CD14-positive monocyte (primary cell): ENCODE results near the gene SSPN. TPM values are rescaled to one million over a fixed set of nuclear protein-coding genes. Genes with fewer than 3 reads are reported as not detected.

Experiments
- DNase-seq, 3 donors: peaks; one replicate each; pipeline ENCODE4 v3.0.0-alpha.2; 2011 to 2022
- H2AFZ ChIP-seq: 2 replicates; pipeline ENCODE4 v1.6.0; 2012; ENCODE audit warnings: mild to moderate bottlenecking, low read depth, low read length, inconsistent platforms; ENCODE audit not compliant: insufficient read depth, poor library complexity, severe bottlenecking
- H3K27ac ChIP-seq, 2 donors: 1 replicate in 1 of 2; 2 replicates in 1 of 2; pipeline ENCODE4 v1.5.1; 2012 to 2013; ENCODE audit warnings: low read length in 2 of 2, control low read depth in 1 of 2, inconsistent platforms in 1 of 2, low read depth in 1 of 2, mild to moderate bottlenecking in 1 of 2
- H3K27me3 ChIP-seq, 2 donors: one replicate each; pipeline versions ENCODE4 v1.6.0 to v1.6.1; 2011 to 2013; ENCODE audit warnings: low read length in 2 of 2; ENCODE audit not compliant: control insufficient read depth in 2 of 2, insufficient read depth in 2 of 2
- H3K36me3 ChIP-seq, 2 donors: replicated peaks in 1 of 2; 1 replicate in 1 of 2; 2 replicates in 1 of 2; pipeline versions ENCODE4 v1.5.1 to v1.6.1; 2012 to 2013; ENCODE audit warnings: low read length in 2 of 2, control low read depth in 1 of 2, inconsistent platforms in 1 of 2, mild to moderate bottlenecking in 1 of 2; ENCODE audit not compliant: insufficient read depth in 2 of 2, control insufficient read depth in 1 of 2
- H3K4me1 ChIP-seq, 2 donors: 1 replicate in 1 of 2; 2 replicates in 1 of 2; pipeline versions ENCODE4 v1.5.1 to v1.6.1; 2012 to 2013; ENCODE audit warnings: low read length in 2 of 2, control low read depth in 1 of 2, inconsistent platforms in 1 of 2, mild to moderate bottlenecking in 1 of 2, moderate library complexity in 1 of 2; ENCODE audit not compliant: insufficient read depth in 2 of 2, control insufficient read depth in 1 of 2
- H3K4me2 ChIP-seq: replicated peaks from 2 replicates; pipeline ENCODE3; 2012; ENCODE audit warnings: low read length, moderate library complexity, mild to moderate bottlenecking; ENCODE audit not compliant: poor library complexity, severe bottlenecking; ENCODE audit errors: extremely low read depth
- H3K4me3 ChIP-seq, 3 experiments: fragments of 200-600 bp in 1 of 3; sonication (generic) in 1 of 3; replicated peaks in 1 of 3; 1 replicate in 2 of 3; 2 replicates in 1 of 3; pipeline ENCODE4 v1.5.1; 2011 to 2013; ENCODE audit warnings: low read length in 3 of 3, mild to moderate bottlenecking in 3 of 3, control low read depth in 2 of 3, low read depth in 2 of 3, inconsistent platforms in 1 of 3, moderate library complexity in 1 of 3
- H3K79me2 ChIP-seq: 2 replicates; pipeline ENCODE4 v1.6.0; 2012; ENCODE audit warnings: mild to moderate bottlenecking, control low read depth, inconsistent platforms, low read length, moderate library complexity; ENCODE audit not compliant: insufficient read depth
- H3K9ac ChIP-seq: 2 replicates; pipeline ENCODE4 v1.6.0; 2017; ENCODE audit warnings: low read length, mild to moderate bottlenecking; ENCODE audit not compliant: insufficient read depth, poor library complexity, severe bottlenecking
- H3K9me3 ChIP-seq, 2 donors: replicated peaks in 1 of 2; 1 replicate in 1 of 2; 2 replicates in 1 of 2; pipeline versions ENCODE4 v1.5.1 to v1.6.1; 2012 to 2013; ENCODE audit warnings: low read length in 2 of 2, control low read depth in 1 of 2; ENCODE audit not compliant: control insufficient read depth in 1 of 2, insufficient read depth in 1 of 2
- H4K20me1 ChIP-seq: 2 replicates; pipeline ENCODE4 v1.6.0; 2012; ENCODE audit warnings: mild to moderate bottlenecking, low read length, control low read depth, moderate library complexity; ENCODE audit not compliant: insufficient read depth
- H3K27ac Mint-ChIP-seq, 7 donors: one replicate each; pipeline ENCODE4 v1.8.0; 2020; ENCODE audit warnings: mild to moderate bottlenecking in 7 of 7, mixed read lengths in 7 of 7, moderate library complexity in 6 of 7, inconsistent platforms in 2 of 7
- H3K27me3 Mint-ChIP-seq, 3 donors: one replicate each; pipeline ENCODE4 v1.8.0; 2021 to 2022; ENCODE audit warnings: low read depth in 3 of 3, mild to moderate bottlenecking in 3 of 3, mixed read lengths in 3 of 3, moderate library complexity in 3 of 3, inconsistent platforms in 1 of 3
- H3K36me3 Mint-ChIP-seq, 2 donors: one replicate each; pipeline ENCODE4 v1.8.0; 2020; ENCODE audit warnings: mixed read lengths in 2 of 2, inconsistent platforms in 1 of 2, mild to moderate bottlenecking in 1 of 2
- H3K4me1 Mint-ChIP-seq: one replicate; pipeline ENCODE4 v1.8.0; 2020; ENCODE audit warnings: mild to moderate bottlenecking, mixed read lengths
- H3K4me3 Mint-ChIP-seq, 2 donors: one replicate each; pipeline ENCODE4 v1.8.0; 2020; ENCODE audit warnings: mild to moderate bottlenecking in 2 of 2, mixed read lengths in 2 of 2, moderate library complexity in 1 of 2
- H3K9me3 Mint-ChIP-seq, 7 donors: one replicate each; pipeline ENCODE4 v1.8.0; 2020 to 2022; ENCODE audit warnings: mixed read lengths in 7 of 7, mild to moderate bottlenecking in 6 of 7, moderate library complexity in 6 of 7, inconsistent platforms in 2 of 7
- CTCF ChIP-seq: fragments of 200-600 bp; IDR thresholded peaks from one replicate; pipeline ENCODE4 v1.8.0; 2022; ENCODE audit warnings: antibody characterized with exemption, mild to moderate bottlenecking
- WGBS: methylation state at CpG from one replicate; pipeline ENCODE4 v1.1.5; 2013; ENCODE audit warnings: missing lambda C conversion rate; ENCODE audit not compliant: insufficient coverage; 5-methylcytosine and 5-hydroxymethylcytosine counted together
- intact Hi-C, 2 donors: fragments of 100-400 bp; cut with micrococcal nuclease; formaldehyde crosslinking; loops; one replicate each; pipeline versions ENCODE4 v1.15.0 to v1.15.1; 2023
- polyA plus RNA-seq, 3 donors: library from polyadenylated mRNA; depleted of rRNA in 1 of 3; unstranded in 2 of 3; stranded (reverse) in 1 of 3; fragments of 300-500 nt in 2 of 3; fragments of >200 nt in 1 of 3; fragmentation: Illumina TruSeq in 2 of 3; gene quantifications; 1 replicate in 2 of 3; 2 replicates in 1 of 3; pipeline ENCODE4 v1.2.3, GENCODE V29; 2012 to 2021

The SSPN gene
- polyA plus RNA-seq, 3 donors = 0.15 TPM; not detected in 2

- H3K4me1 ChIP-seq = no peaks in the 10 kb centered on the region
- H3K9me3 Mint-ChIP-seq = no peaks in the 10 kb centered on the region
- no peak overlapping the region for H3K27ac ChIP-seq
- no CpG with 5 or more reads among the region's 4 CpGs for WGBS
- no peaks in the 10 kb centered on the region for H3K36me3 ChIP-seq
- no peaks in the 10 kb centered on the region for H3K27me3 ChIP-seq
- H3K27me3 Mint-ChIP-seq = peaks cover 0 to 6% (median 1%) of the 10 kb centered on the region in 3 donors
- H3K36me3 Mint-ChIP-seq = no peaks in the 10 kb centered on the region
- DNase-seq = no peak
- H2AFZ ChIP-seq = no peak overlapping the region
- intact Hi-C loops = no loop called here
- H3K9ac ChIP-seq = no peak overlapping the region
- H3K79me2 ChIP-seq = no peaks in the 10 kb centered on the region
- no peaks in the 10 kb centered on the region for H3K4me1 Mint-ChIP-seq
- no peak overlapping the region for H3K27ac Mint-ChIP-seq
- H4K20me1 ChIP-seq = no peaks in the 10 kb centered on the region
- H3K9me3 ChIP-seq = no peaks in the 10 kb centered on the region
- H3K4me2 ChIP-seq = no peak overlapping the region
- no peak overlapping the region for H3K4me3 ChIP-seq
- H3K4me3 Mint-ChIP-seq = no peak overlapping the region
- TF ChIP-seq CTCF = no peak
These were observed 23.4 kb upstream of the SSPN start for GRCh38 chr12:26172013-26172412.

- no peaks in the 10 kb centered on the region for H3K9me3 Mint-ChIP-seq
These were observed 22.8 kb upstream of the SSPN start for GRCh38 chr12:26172539-26172938.

More at GRCh38 chr12:26172539-26172938, 22.8 kb upstream of the SSPN start:
- no peaks in the 10 kb centered on the region for H3K4me1 ChIP-seq
- H3K27me3 ChIP-seq = no peaks in the 10 kb centered on the region
- no peak overlapping the region for H3K4me3 ChIP-seq
- no peak overlapping the region for H3K27ac Mint-ChIP-seq
- no peaks in the 10 kb centered on the region for H3K36me3 Mint-ChIP-seq
- no peak overlapping the region for H3K4me2 ChIP-seq
- WGBS = 94% methylated on average over 4 of the region's 7 CpGs
- no peak for DNase-seq
- no peaks in the 10 kb centered on the region for H3K36me3 ChIP-seq
- H3K27me3 Mint-ChIP-seq = peaks cover 0 to 6% (median under 1%) of the 10 kb centered on the region in 3 donors
- H3K9me3 ChIP-seq = no peaks in the 10 kb centered on the region
- H3K27ac ChIP-seq = no peak overlapping the region
- intact Hi-C loops = no loop called here
- no peaks in the 10 kb centered on the region for H4K20me1 ChIP-seq
- no peak overlapping the region for H3K4me3 Mint-ChIP-seq
- no peak overlapping the region for H2AFZ ChIP-seq
- no peaks in the 10 kb centered on the region for H3K4me1 Mint-ChIP-seq
- no peaks in the 10 kb centered on the region for H3K79me2 ChIP-seq
- no peak for TF ChIP-seq CTCF
- no peak overlapping the region for H3K9ac ChIP-seq
